Right atrium auricular region (tissue), 2 donors: Measurements from ENCODE around the gene PLCD3. TPM values are rescaled to one million over a fixed set of nuclear protein-coding genes. Genes with fewer than 3 reads are reported as not detected.

Experiments
- DNase-seq: peaks from one replicate; pipeline ENCODE4 v3.0.0-alpha.2; 2019; ENCODE audit warnings: low spot score
- H3K27ac ChIP-seq, 2 donors: fragments of 200-600 bp; sonication (generic); 1 replicate in 1 of 2; 2 replicates in 1 of 2; pipeline ENCODE4 v1.5.1; 2016 to 2019
- H3K27me3 ChIP-seq, 2 donors: fragments of 200-600 bp; sonication (generic); one replicate each; pipeline versions ENCODE4 v1.5.1 to v1.6.0; 2017 to 2019
- H3K36me3 ChIP-seq: fragments of 200-600 bp; sonication (generic); one replicate; pipeline ENCODE4 v1.5.1; 2016
- H3K4me1 ChIP-seq, 2 donors: fragments of 200-600 bp; sonication (generic); one replicate each; pipeline versions ENCODE4 v1.5.1 to v1.6.0; 2017 to 2019
- H3K4me3 ChIP-seq, 2 donors: fragments of 200-600 bp; sonication (generic); 1 replicate in 1 of 2; 2 replicates in 1 of 2; pipeline ENCODE4 v1.5.1; 2017 to 2019; ENCODE audit warnings: mild to moderate bottlenecking in 1 of 2, moderate library complexity in 1 of 2
- H3K9me3 ChIP-seq, 2 donors: fragments of 200-600 bp; sonication (generic); one replicate each; pipeline ENCODE4 v1.5.1; 2019
- CTCF ChIP-seq, 2 donors: fragments of 200-600 bp; sonication (generic); IDR thresholded peaks; one replicate each; pipeline ENCODE4 v1.5.1; 2019; ENCODE audit warnings: antibody characterized with exemption in 2 of 2
- total RNA-seq, 2 donors: library from RNA; depleted of rRNA; stranded (reverse); fragments of >200 nt; gene quantifications; one replicate each; pipeline ENCODE4 v1.1.0, GENCODE V29; 2016

PLCD3 gene
- total RNA-seq, 2 donors from 2014 or later, result 102 to 156 TPM

GRCh38 chr17:45098869-45099616, 33.3 kb downstream of the PLCD3 start:
- DNase-seq, result peak; percentile 95
- TF ChIP-seq CTCF (IDR thresholded peaks at IDR 0.05), result peak; percentile 75 to 94
- peaks cover 0 to 44% of the 10 kb centered on the region in 2 donors for H3K4me1 ChIP-seq

GRCh38 chr17:45098081-45098868, 34.0 kb downstream of the PLCD3 start:
- peaks cover 0 to 46% of the 10 kb centered on the region in 2 donors for H3K4me1 ChIP-seq
- no peak for TF ChIP-seq CTCF (IDR thresholded peaks at IDR 0.05)
- DNase-seq, result no peak
- H3K27ac ChIP-seq, result peak overlapping the region in 1 of 2 donors; percentile 76
- no peak overlapping the region for H3K4me3 ChIP-seq
- peaks cover 87% of the 10 kb centered on the region for H3K36me3 ChIP-seq
- H3K27me3 ChIP-seq, result no peaks in the 10 kb centered on the region
- no peaks in the 10 kb centered on the region for H3K9me3 ChIP-seq

More at GRCh38 chr17:45098869-45099616, 33.3 kb downstream of the PLCD3 start:
- Histone ChIP-seq H3K27ac (peak overlapping the region; percentile 63 to 76), H3K36me3 (peaks cover 94% of the 10 kb centered on the region), H3K27me3 (no peaks in the 10 kb centered on the region), H3K4me3 (no peak overlapping the region), H3K9me3 (no peaks in the 10 kb centered on the region)

GRCh38 chr17:45096926-45097325, 35.4 kb downstream of the PLCD3 start:
- no peak overlapping the region for H3K4me3 ChIP-seq
- no peak for TF ChIP-seq CTCF (IDR thresholded peaks at IDR 0.05)
- no peak for DNase-seq
- peaks cover 0 to 48% of the 10 kb centered on the region in 2 donors for H3K4me1 ChIP-seq
- peaks cover 74% of the 10 kb centered on the region for H3K36me3 ChIP-seq
- no peaks in the 10 kb centered on the region for H3K27me3 ChIP-seq
- H3K27ac ChIP-seq, result peak overlapping the region; percentile 28 to 55
- H3K9me3 ChIP-seq, result no peaks in the 10 kb centered on the region

GRCh38 chr17:45096141-45096540, 36.2 kb downstream of the PLCD3 start:
- Histone ChIP-seq H3K36me3 (peaks cover 72% of the 10 kb centered on the region), H3K4me3 (no peak overlapping the region), H3K27me3 (no peaks in the 10 kb centered on the region), H3K4me1 (peaks cover 0 to 50% of the 10 kb centered on the region in 2 donors), H3K27ac (peak overlapping the region; percentile 28 to 55), H3K9me3 (no peaks in the 10 kb centered on the region)
- no peak for DNase-seq
- peak; percentile 43 to 68 for TF ChIP-seq CTCF (IDR thresholded peaks at IDR 0.05)

GRCh38 chr17:45093444-45094110, 38.7 kb downstream of the PLCD3 start:
- Histone ChIP-seq H3K9me3 (no peaks in the 10 kb centered on the region), H3K4me3 (no peak overlapping the region), H3K27me3 (no peaks in the 10 kb centered on the region), H3K4me1 (peaks cover 0 to 45% of the 10 kb centered on the region in 2 donors), H3K27ac (peak overlapping the region; percentile 82 to 93), H3K36me3 (peaks cover 75% of the 10 kb centered on the region)
- no peak for DNase-seq
- TF ChIP-seq CTCF (IDR thresholded peaks at IDR 0.05), result no peak
